GM20000 (cell line): ENCODE results near the gene CDK5RAP2.

Source experiments
- DNase-seq: peaks from one replicate; pipeline ENCODE4 v3.0.0; 2012; ENCODE audit warnings: low spot score
- TF ChIP-seq, protein P1 (sequence below): IDR thresholded peaks from 2 replicates; pipeline ENCODE4 v1.5.1; 2012; ENCODE audit warnings: mild to moderate bottlenecking, control low read depth; ENCODE audit errors: extremely low read depth, missing control alignments

CDK5RAP2 gene

DNA sequence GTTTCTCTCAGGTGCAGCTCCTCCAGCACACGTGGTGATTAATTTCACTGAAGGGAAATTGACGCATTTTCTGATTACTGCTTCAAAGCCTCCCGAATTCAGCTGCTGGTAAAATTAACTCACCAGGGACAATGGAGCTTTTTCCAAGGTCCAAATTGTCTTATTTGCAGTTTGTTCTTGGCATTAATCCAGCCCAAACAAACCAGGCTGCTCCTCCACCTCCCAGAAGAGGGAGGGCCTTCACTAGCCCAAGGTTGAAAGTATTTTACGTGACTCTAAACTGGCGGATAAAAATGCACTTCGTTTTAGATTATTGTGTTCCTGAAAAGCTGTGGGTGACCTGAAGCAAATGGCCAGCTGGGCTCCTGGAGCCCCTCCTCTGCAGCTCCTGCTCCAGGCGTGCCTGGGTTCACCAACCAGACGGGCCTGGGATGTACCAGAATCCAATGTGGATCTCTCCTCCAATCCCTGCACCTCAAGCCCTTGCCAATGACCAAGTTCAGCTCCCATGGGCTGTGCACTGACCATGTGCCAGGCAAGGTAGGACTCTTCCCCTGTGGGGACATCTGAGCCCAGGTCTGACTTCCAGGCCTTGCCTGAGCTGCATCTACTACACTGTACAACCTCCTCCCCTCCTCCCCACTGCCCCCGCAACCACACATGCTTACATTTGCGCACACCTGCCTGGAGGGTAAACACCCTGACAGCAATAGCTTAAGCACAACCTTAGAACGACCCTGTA, 193.4 kb downstream of the CDK5RAP2 start:
- DNase-seq = no peak

DNA sequence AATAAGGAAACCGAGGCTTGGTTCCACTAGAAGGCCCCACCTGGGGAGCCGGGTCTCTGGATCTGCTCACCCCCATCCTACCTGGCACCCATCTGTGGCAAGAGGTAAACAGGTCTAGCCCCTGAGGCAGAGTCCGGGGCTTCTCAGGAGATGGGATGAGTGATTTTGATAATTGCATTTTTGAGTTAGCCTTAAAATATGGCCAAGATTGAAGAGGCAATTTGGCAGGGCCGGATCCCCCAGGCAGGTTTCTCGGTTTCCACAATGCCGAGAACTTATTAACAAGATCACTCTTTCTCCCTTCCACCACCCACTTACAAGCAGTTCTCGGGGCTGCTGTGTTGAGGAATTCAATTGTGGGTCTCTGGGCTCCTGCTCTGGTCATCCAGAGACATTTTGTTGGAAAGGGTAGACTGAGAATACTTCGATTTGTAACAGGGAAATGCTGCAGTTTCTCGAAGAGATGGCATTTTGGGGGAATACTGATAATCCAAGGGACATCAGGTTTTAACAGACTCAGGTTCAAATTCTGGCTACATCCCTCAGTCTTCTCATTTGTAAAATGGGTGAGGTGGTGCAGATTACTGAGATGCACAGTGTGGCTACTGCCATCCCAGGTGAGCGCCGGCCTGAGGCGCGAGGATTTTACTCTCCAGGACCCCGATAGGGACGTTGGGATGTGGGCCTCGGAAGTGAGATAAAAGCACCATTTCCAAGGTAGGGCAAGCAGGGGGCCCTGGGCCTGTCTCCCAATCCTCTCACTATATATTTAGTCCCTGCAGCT, 194.2 kb downstream of the CDK5RAP2 start:
- DNase-seq = no peak
- TF ChIP-seq, protein P1, sequence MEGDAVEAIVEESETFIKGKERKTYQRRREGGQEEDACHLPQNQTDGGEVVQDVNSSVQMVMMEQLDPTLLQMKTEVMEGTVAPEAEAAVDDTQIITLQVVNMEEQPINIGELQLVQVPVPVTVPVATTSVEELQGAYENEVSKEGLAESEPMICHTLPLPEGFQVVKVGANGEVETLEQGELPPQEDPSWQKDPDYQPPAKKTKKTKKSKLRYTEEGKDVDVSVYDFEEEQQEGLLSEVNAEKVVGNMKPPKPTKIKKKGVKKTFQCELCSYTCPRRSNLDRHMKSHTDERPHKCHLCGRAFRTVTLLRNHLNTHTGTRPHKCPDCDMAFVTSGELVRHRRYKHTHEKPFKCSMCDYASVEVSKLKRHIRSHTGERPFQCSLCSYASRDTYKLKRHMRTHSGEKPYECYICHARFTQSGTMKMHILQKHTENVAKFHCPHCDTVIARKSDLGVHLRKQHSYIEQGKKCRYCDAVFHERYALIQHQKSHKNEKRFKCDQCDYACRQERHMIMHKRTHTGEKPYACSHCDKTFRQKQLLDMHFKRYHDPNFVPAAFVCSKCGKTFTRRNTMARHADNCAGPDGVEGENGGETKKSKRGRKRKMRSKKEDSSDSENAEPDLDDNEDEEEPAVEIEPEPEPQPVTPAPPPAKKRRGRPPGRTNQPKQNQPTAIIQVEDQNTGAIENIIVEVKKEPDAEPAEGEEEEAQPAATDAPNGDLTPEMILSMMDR = no peak

More for the DNA sequence above, 193.4 kb downstream of the CDK5RAP2 start:
- TF ChIP-seq, protein P1 = no peak

DNA sequence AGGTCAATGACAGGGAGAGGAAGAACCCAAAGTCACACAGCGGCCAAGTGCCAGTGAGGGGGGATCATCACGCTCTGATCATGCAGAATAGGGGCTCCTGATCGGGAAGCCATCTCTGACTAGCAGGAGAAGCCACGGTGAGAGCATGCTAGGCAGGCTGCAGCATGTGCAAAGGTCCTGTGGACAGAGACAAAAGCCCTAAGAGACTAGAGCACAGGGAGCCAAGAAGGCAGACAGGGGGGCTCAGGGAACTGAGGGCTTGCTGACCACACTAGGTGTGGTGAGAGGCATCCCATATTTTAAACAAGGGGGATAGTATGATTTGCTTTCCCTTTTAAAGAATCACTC, 195.1 kb downstream of the CDK5RAP2 start:
- TF ChIP-seq, protein P1 = no peak
- no peak for DNase-seq

DNA sequence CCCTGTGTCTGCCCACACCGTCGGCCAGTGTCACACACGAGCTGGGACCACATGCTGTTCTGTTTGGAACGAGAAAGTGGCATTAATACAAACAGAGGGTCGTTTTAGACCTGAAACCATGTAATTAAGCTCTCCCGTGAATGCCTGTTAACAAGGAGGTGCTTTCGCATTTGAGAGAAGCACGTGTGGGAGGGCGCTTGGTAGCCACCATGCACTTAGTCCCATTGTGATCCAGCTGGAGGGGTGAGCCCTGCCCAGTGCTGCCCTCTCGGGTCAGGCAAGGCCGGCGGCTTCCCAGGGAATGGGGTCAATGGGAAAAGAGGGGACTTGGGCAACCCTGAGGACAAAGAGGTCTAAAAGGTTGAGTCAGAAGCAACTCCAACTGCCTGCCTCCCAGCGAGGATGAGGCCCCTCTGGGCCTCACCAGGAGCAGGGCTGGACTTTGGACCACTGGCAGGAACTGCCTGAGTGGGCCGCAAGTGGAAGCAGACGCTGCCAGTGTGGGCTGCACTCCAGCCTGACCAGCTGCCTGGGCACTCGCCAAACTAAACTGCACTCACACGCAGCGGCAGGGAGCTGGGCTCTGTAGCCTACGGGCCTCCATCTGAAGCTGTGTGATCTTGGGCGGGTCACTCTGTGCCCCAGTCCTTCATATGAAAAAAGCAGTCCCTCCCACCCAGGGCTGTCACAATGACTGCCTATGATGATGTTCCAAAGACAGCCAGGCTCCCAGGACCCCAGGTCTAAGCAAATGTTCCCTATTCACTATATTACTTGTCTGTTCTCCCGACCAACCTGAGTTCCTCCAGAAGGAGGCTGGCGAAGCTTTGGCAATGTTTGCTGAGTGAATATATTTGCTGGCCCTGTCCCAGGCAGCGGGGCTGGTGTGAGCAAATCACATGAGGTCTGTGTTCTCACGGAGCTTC, 195.7 kb downstream of the CDK5RAP2 start:
- no peak for DNase-seq

DNA sequence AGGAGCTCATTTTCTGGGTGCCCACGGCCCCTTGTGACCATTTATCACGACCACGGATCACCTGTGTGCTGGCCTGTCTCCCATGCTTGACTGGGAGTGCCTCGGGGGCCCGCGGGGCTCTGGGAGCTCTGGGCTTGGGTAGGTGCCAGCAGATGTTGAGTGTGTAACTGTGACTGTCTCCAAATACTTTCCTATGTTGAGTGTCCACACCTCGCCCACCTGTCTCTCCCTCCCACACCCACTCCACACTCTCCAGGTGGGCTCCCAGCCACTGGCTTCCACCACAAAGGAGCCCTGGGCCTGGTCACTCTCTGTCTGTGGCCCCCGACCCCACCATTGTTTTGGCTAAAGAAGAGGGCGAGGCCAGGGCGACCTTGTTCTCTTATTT, 196.4 kb downstream of the CDK5RAP2 start:
- DNase-seq = no peak
- TF ChIP-seq, protein P1 = no peak

More for the DNA sequence above, 195.7 kb downstream of the CDK5RAP2 start:
- TF ChIP-seq, protein P1 = no peak

DNA sequence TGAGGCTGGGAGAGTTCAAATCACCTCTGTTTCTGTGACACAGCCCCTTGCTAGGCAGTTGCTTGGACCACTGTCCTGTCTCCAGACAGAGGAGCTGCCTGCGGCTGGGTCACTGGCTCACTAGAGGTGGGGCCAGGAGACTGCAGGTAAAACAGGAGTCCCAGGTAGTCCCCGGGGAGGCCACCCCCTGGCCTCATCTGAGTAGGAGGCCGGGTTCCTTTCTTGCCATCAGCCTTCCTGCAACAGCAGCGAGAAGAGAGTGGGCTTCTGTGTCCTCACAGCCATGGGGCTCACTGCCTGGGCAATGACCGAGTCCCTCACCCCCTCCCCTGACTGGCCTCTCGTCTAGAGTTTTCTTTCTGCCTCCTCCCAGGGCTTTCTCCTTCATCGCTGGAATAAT, 197.5 kb downstream of the CDK5RAP2 start:
- TF ChIP-seq, protein P1 = no peak
- DNase-seq = no peak
